HFF-Myc (cell line): ENCODE measurements around the gene RAD51B.
"Not testable (repeated sequence)": the region's sequence is repeated elsewhere in the genome, so short reads cannot be mapped to it uniquely, and the experiment has no call there.

ENCODE experiments used
- DNase-seq: peaks from one replicate; pipeline ENCODE4 v3.0.0-alpha.2; 2011; ENCODE audit warnings: low read depth; ENCODE audit errors: extremely low read depth
- H3K4me3 ChIP-seq: replicated peaks from 2 replicates; pipeline ENCODE4 v1.5.1; 2011; ENCODE audit warnings: low read depth, mild to moderate bottlenecking, control low read depth, low read length
- CTCF ChIP-seq: IDR thresholded peaks from 2 replicates; pipeline ENCODE4 v1.5.1; 2012; ENCODE audit warnings: mild to moderate bottlenecking, low read depth, low read length, control low read depth; ENCODE audit errors: missing control alignments

Gene RAD51B

GRCh38 chr14:68113343-68113930 lies 293.9 kb downstream of the RAD51B start:
- TF ChIP-seq CTCF: no peak
- DNase-seq: no peak
- H3K4me3 ChIP-seq: no peak overlapping the region

GRCh38 chr14:68115952-68116351 lies 296.4 kb downstream of the RAD51B start:
- not testable (repeated sequence) for DNase-seq, H3K4me3 ChIP-seq

GRCh38 chr14:68122651-68123050 lies 303.1 kb downstream of the RAD51B start:
- H3K4me3 ChIP-seq: no peak overlapping the region
- no peak for DNase-seq
- TF ChIP-seq CTCF: no peak

- H3K4me3 ChIP-seq: no peak overlapping the region
- TF ChIP-seq CTCF: no peak
- no peak for DNase-seq
Measured at GRCh38 chr14:68124050-68124449, 304.5 kb downstream of the RAD51B start.

- TF ChIP-seq CTCF: no peak
- no peak for DNase-seq
- no peak overlapping the region for H3K4me3 ChIP-seq
Measured at GRCh38 chr14:68124979-68125731, 305.6 kb downstream of the RAD51B start.

GRCh38 chr14:68127166-68127565 lies 307.6 kb downstream of the RAD51B start:
- H3K4me3 ChIP-seq: no peak overlapping the region
- DNase-seq: no peak
- TF ChIP-seq CTCF: no peak

GRCh38 chr14:68131907-68132306 lies 312.3 kb downstream of the RAD51B start:
- H3K4me3 ChIP-seq: no peak overlapping the region
- DNase-seq: no peak
- no peak for TF ChIP-seq CTCF
